ENCODE data around the gene BLTP1. TPM values are rescaled to one million over a fixed set of nuclear protein-coding genes. Genes with fewer than 3 reads are reported as not detected.

The BLTP1 gene
- total RNA-seq, 4 donors from 2014 or later, result 79.6 to 103 (median 82.4) TPM

- H3K36me3 ChIP-seq, result no peaks in the 10 kb centered on the region
- H3K27ac ChIP-seq (replicated peaks in 1 of 4), result no peak overlapping the region
- no peaks in the 10 kb centered on the region for H3K9me3 ChIP-seq
- no peak overlapping the region for H3K4me3 ChIP-seq
- DNase-seq (ENCODE audit: extremely low spot score), result no peak
- 83% methylated on average over 3 of the region's 3 CpGs for WGBS
- peaks cover 0 to 42% (median 23%) of the 10 kb centered on the region in 4 donors for H3K4me1 ChIP-seq
- no peaks in the 10 kb centered on the region for H3K27me3 ChIP-seq
- intact Hi-C loops (cut with DNase I), result no loop called here
- no peak for TF ChIP-seq EP300 (IDR thresholded peaks at IDR 0.05)
- TF ChIP-seq CTCF (IDR thresholded peaks at IDR 0.05), result no peak
- TF ChIP-seq POLR2A (IDR thresholded peaks at IDR 0.05; ENCODE audit: low read depth), result no peak
- TF ChIP-seq POLR2AphosphoS5 (IDR thresholded peaks at IDR 0.05), result no peak
These were observed 11.2 kb downstream of the BLTP1 start for GRCh38 chr4:122163301-122163700.

GRCh38 chr4:122163767-122164166 lies 11.6 kb downstream of the BLTP1 start:
- whole genome bisulfite sequencing, result 93% methylated on average over 1 of the region's 1 CpG

GRCh38 chr4:122167369-122167768 lies 15.2 kb downstream of the BLTP1 start:
- no peaks in the 10 kb centered on the region for H3K36me3 ChIP-seq
- no peaks in the 10 kb centered on the region for H3K9me3 ChIP-seq
- H3K27ac ChIP-seq (replicated peaks in 1 of 4), result no peak overlapping the region
- DNase-seq (ENCODE audit: extremely low spot score), result no peak
- intact Hi-C loops (cut with DNase I), result no loop called here
- TF ChIP-seq CTCF (IDR thresholded peaks at IDR 0.05) (no peak), POLR2A (IDR thresholded peaks at IDR 0.05; ENCODE audit: low read depth) (no peak), EP300 (IDR thresholded peaks at IDR 0.05) (no peak), POLR2AphosphoS5 (IDR thresholded peaks at IDR 0.05) (no peak)
- peaks cover 9 to 32% (median 22%) of the 10 kb centered on the region in 4 donors for H3K4me1 ChIP-seq
- no peak overlapping the region for H3K4me3 ChIP-seq
- 89% methylated on average over 4 of the region's 4 CpGs for WGBS
- H3K27me3 ChIP-seq, result no peaks in the 10 kb centered on the region

More at GRCh38 chr4:122163767-122164166, 11.6 kb downstream of the BLTP1 start:
- peaks cover 0 to 42% (median 22%) of the 10 kb centered on the region in 4 donors for H3K4me1 ChIP-seq
- H3K27me3 ChIP-seq, result no peaks in the 10 kb centered on the region
- no peak overlapping the region for H3K4me3 ChIP-seq
- no peak overlapping the region for H3K27ac ChIP-seq (replicated peaks in 1 of 4)
- no peak for DNase-seq (ENCODE audit: extremely low spot score)
- H3K9me3 ChIP-seq, result no peaks in the 10 kb centered on the region
- H3K36me3 ChIP-seq, result no peaks in the 10 kb centered on the region
- intact Hi-C loops (cut with DNase I), result no loop called here
- TF ChIP-seq POLR2AphosphoS5 (IDR thresholded peaks at IDR 0.05) (no peak), POLR2A (IDR thresholded peaks at IDR 0.05; ENCODE audit: low read depth) (no peak), CTCF (IDR thresholded peaks at IDR 0.05) (no peak), EP300 (IDR thresholded peaks at IDR 0.05) (no peak)

GRCh38 chr4:122170775-122171174 lies 18.6 kb downstream of the BLTP1 start:
- Histone ChIP-seq H3K9me3 (no peaks in the 10 kb centered on the region), H3K4me1 (peaks cover 9 to 17% (median 13%) of the 10 kb centered on the region in 4 donors), H3K27me3 (no peaks in the 10 kb centered on the region), H3K36me3 (peaks cover 0 to 9% (median 2%) of the 10 kb centered on the region in 4 donors), H3K4me3 (no peak overlapping the region), H3K27ac (replicated peaks in 1 of 4) (no peak overlapping the region)
- DNase-seq (ENCODE audit: extremely low spot score), result no peak
- TF ChIP-seq CTCF (IDR thresholded peaks at IDR 0.05), result no peak
- TF ChIP-seq POLR2A (IDR thresholded peaks at IDR 0.05; ENCODE audit: low read depth), result no peak
- no peak for TF ChIP-seq EP300 (IDR thresholded peaks at IDR 0.05)
- TF ChIP-seq POLR2AphosphoS5 (IDR thresholded peaks at IDR 0.05), result no peak
- intact Hi-C loops (cut with DNase I), result no loop called here
- WGBS, result 43% methylated on average over 1 of the region's 1 CpG

- H3K27ac ChIP-seq (replicated peaks in 1 of 4), result no peak overlapping the region
- no peaks in the 10 kb centered on the region for H3K27me3 ChIP-seq
- H3K4me1 ChIP-seq, result peaks cover 9 to 17% (median 13%) of the 10 kb centered on the region in 4 donors
- H3K9me3 ChIP-seq, result no peaks in the 10 kb centered on the region
- no peak for DNase-seq (ENCODE audit: extremely low spot score)
- H3K4me3 ChIP-seq, result no peak overlapping the region
- intact Hi-C loops (cut with DNase I), result no loop called here
- H3K36me3 ChIP-seq, result peaks cover 0 to 15% (median 7%) of the 10 kb centered on the region in 4 donors
- TF ChIP-seq POLR2A (IDR thresholded peaks at IDR 0.05; ENCODE audit: low read depth), result no peak
- no peak for TF ChIP-seq CTCF (IDR thresholded peaks at IDR 0.05)
- no peak for TF ChIP-seq EP300 (IDR thresholded peaks at IDR 0.05)
- no peak for TF ChIP-seq POLR2AphosphoS5 (IDR thresholded peaks at IDR 0.05)
These were observed 19.2 kb downstream of the BLTP1 start for GRCh38 chr4:122171323-122171722.

All from esophagus muscularis mucosa (tissue), 4 donors.